HUES6 (cell line): ENCODE measurements around the gene ENDOG.
"Not testable (repeated sequence)": the region's sequence is repeated elsewhere in the genome, so short reads cannot be mapped to it uniquely, and the experiment has no call there.

Experiments
- H3K27ac ChIP-seq: 2 replicates; pipeline ENCODE4 v1.7.0; 2013; ENCODE audit warnings: low read depth, mild to moderate bottlenecking, low read length, inconsistent platforms
- H3K27me3 ChIP-seq: 2 replicates; pipeline ENCODE4 v1.6.1; 2013; ENCODE audit warnings: low read length; ENCODE audit not compliant: control insufficient read depth, insufficient read depth
- H3K36me3 ChIP-seq: 2 replicates; pipeline ENCODE4 v1.6.1; 2013; ENCODE audit warnings: low read length; ENCODE audit not compliant: control insufficient read depth, insufficient read depth
- H3K4me1 ChIP-seq: 2 replicates; pipeline ENCODE4 v1.6.1; 2013; ENCODE audit warnings: low read length; ENCODE audit not compliant: control insufficient read depth, insufficient read depth
- H3K4me3 ChIP-seq: 2 replicates; pipeline ENCODE4 v1.5.1; 2013; ENCODE audit warnings: low read depth, low read length
- H3K9ac ChIP-seq: one replicate; pipeline ENCODE4 v1.6.1; 2013; ENCODE audit warnings: mild to moderate bottlenecking, low read length
- H3K9me3 ChIP-seq: 2 replicates; pipeline ENCODE4 v1.6.1; 2013; ENCODE audit warnings: low read depth, low read length; ENCODE audit not compliant: control insufficient read depth, insufficient read depth

The ENDOG gene

DNA sequence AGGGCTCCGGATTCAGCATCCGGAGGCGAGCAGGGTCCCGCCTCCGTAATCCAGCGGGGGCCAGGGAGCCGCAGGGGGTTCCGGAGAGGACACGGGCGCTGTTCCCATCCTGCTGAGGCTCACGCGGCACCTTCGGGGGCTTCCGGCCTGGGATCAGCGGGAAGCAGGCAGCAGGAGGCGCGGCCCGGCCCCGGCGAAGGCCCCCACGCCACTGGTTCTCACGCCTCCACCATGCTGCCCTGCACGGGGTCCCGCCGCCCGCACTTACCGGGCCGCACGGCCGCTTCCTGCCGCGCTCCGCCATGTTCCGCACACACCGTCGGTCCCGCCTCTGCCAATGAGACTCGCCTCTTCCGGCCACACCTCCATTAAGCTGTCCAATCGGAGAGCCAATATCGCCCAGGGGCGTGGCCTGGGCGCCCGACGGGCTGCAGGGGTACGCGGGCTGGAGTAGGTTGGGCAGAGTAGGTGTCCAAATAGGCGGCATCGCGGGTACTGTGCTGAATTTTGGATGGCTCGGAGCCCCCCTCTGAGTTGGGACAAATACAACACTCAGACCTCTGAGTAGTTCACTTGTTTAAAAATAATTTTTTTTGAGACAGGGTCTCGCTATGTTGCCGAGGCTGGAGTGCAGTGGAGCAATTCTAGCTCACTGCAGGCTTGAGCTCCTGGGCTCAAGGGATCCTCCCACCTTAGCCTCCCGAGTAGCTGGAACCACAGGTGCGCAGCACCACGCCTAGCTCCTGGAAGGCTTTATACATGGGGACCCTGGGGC is 11.4 kb downstream of the ENDOG start, which contains the start of gene SPOUT1:
Gene SPOUT1 (minus strand): TSS at position 318 of the 775 bp plus-strand sequence. CDS start 14 bp downstream, at position 304.
- H3K27ac ChIP-seq: peak within 1 kb of the TSS; percentile 60; the same call in 1 of the 2 replicates
- H3K4me1 ChIP-seq: no peaks in the 10 kb centered on the region
- H3K36me3 ChIP-seq: peaks cover 59% of the 10 kb centered on the region
- peak within 1 kb of the TSS; percentile 82 for H3K4me3 ChIP-seq
- no peaks in the 10 kb centered on the region for H3K27me3 ChIP-seq
- peak within 1 kb of the TSS; percentile 86 for H3K9ac ChIP-seq
- H3K9me3 ChIP-seq: no peaks in the 10 kb centered on the region

DNA sequence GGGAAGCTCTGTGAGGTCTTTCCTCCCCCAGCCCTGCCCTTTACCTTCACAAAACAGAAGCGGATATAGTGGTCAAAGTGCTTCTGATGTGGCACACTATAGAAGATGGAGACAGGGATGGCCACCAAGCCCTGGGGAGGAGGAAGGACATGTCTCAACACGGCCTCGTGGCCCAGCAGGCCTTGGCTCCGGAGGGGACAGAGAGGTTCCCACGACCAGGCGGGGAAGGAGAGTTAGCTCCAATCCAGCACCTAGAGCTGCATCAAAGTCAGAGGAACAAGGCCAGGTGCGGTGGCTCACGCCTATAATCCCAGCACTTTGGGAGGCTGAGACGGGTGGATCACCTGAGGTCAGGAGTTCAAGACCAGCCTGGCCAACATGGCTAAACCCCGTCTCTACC is 15.4 kb downstream of the ENDOG start:
- H3K27me3 ChIP-seq: no peaks in the 10 kb centered on the region
- no peaks in the 10 kb centered on the region for H3K4me1 ChIP-seq
- no peaks in the 10 kb centered on the region for H3K9me3 ChIP-seq
- H3K36me3 ChIP-seq: peaks cover 50% of the 10 kb centered on the region
- no peak overlapping the region for H3K27ac ChIP-seq
- H3K4me3 ChIP-seq: no peak overlapping the region
- no peak overlapping the region for H3K9ac ChIP-seq

- no peak overlapping the region for H3K9ac ChIP-seq
- H3K9me3 ChIP-seq: no peaks in the 10 kb centered on the region
- H3K4me1 ChIP-seq: no peaks in the 10 kb centered on the region
- peaks cover 54% of the 10 kb centered on the region for H3K36me3 ChIP-seq
- H3K4me3 ChIP-seq: no peak overlapping the region
- no peak overlapping the region for H3K27ac ChIP-seq
- no peaks in the 10 kb centered on the region for H3K27me3 ChIP-seq
These were observed 17.2 kb downstream of the ENDOG start for GRCh38 chr9:128835246-128836210.

DNA sequence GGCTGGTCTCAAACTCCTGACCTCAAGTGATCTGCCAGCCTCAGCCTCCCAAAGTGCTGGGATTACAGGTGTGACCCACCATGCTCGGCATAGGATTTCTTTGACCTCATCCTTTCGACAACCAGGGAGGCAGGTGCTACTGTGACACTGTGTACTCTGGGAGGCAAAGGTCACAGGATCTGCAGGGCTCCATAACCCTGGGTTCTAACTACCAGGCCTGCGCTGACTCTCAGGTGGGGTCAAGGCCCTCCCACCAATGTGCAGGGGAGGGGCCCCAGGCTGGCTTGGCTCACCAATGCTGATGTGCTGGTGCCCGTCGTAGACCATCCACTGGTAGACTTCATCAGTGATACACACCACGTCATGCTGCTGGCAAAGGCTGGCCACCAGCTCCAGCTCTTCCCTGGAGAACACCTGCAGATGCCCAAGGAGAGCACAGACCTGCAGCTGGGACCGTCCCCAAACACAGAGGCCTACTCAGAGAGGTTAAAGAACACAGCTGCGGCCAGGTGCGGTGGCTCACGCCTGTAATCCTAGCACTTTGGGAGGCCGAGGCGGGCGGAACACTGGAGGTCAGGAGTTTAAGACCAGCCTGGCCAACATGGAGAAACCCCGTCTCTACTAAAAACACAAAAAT is 18.3 kb downstream of the ENDOG start:
- H3K27me3 ChIP-seq: no peaks in the 10 kb centered on the region
- H3K27ac ChIP-seq: no peak overlapping the region
- peaks cover 59% of the 10 kb centered on the region for H3K36me3 ChIP-seq
- no peak overlapping the region for H3K4me3 ChIP-seq
- H3K9ac ChIP-seq: no peak overlapping the region
- no peaks in the 10 kb centered on the region for H3K9me3 ChIP-seq
- H3K4me1 ChIP-seq: no peaks in the 10 kb centered on the region

- Histone ChIP-seq H3K9ac (no peak overlapping the region), H3K4me1 (no peaks in the 10 kb centered on the region), H3K36me3 (peaks cover 58% of the 10 kb centered on the region), H3K27ac (no peak overlapping the region), H3K9me3 (no peaks in the 10 kb centered on the region), H3K4me3 (no peak overlapping the region), H3K27me3 (no peaks in the 10 kb centered on the region)
These were observed 20.0 kb downstream of the ENDOG start for GRCh38 chr9:128838338-128838737.

DNA sequence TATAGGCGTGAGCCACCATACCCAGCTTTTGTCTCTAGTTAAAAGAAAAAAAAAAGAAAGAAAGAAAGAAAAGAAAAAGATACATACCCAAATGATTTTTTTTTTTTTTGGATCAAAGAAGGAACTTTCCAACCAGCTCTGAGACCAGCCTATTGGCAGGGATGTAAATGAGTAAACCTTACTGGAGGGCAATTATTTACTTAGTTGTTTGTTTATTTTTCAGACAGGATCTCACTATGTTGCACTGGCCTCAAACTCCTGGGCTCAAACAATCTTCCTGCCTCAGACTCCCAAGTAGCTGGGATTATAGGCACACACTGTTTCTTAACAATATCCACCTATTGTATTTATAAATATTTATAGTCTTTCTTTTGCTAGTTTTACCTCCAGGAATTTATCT is 22.2 kb downstream of the ENDOG start:
- Histone ChIP-seq H3K9me3 (no peaks in the 10 kb centered on the region), H3K4me3 (no peak overlapping the region), H3K9ac (no peak overlapping the region), H3K27ac (no peak overlapping the region), H3K27me3 (no peaks in the 10 kb centered on the region), H3K4me1 (peaks cover 4% of the 10 kb centered on the region; the same call in 1 of the 2 replicates), H3K36me3 (peaks cover 43% of the 10 kb centered on the region)

DNA sequence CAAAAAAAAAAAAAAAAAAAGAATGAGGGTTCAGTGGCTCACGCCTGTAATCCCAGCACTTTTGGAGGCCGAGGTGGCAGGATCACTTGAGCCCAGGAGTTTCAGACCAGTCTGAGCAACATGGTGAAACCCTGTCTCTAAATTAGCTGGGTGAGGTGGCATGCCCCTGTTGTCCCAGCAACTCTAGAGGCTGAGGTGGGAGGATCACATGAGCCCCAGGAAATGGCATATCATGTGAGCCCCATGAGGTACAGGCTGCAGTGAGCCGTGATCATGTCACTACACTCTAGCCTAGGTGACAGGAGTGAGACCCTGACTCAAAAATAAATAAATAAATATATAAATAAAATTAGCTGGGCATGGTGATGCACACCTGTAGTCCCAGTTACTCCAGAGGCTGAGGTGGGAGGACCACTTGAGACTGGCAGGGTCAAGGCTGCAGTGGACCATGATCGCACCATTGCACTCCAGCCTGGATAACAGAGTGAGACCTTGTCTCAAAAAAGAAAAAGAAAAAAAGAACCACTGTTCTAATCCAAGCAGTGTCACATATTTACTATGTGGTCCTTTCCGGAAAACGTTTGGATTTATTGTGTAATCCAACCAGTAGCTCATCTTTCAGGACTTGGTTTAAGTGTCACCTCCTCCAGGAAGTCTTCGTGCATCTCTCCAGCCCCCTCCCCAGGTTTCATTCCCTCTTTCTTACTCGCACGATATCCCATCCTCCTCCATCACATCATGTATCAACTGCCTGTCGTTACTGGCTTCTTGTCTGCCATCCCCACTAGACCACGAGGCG is 23.6 kb downstream of the ENDOG start:
- Histone ChIP-seq H3K4me3 (no peak overlapping the region), H3K27ac (no peak overlapping the region), H3K9me3 (no peaks in the 10 kb centered on the region), H3K36me3 (peaks cover 33% of the 10 kb centered on the region), H3K27me3 (no peaks in the 10 kb centered on the region), H3K9ac (no peak overlapping the region), H3K4me1 (peaks cover 7% of the 10 kb centered on the region; the same call in 1 of the 2 replicates)

- peaks cover 25% of the 10 kb centered on the region for H3K36me3 ChIP-seq
- not testable (repeated sequence) for H3K27ac ChIP-seq, H3K9ac ChIP-seq, H3K4me3 ChIP-seq, H3K27me3 ChIP-seq, H3K9me3 ChIP-seq, H3K4me1 ChIP-seq
These were observed 24.9 kb downstream of the ENDOG start for GRCh38 chr9:128843171-128843570.

DNA sequence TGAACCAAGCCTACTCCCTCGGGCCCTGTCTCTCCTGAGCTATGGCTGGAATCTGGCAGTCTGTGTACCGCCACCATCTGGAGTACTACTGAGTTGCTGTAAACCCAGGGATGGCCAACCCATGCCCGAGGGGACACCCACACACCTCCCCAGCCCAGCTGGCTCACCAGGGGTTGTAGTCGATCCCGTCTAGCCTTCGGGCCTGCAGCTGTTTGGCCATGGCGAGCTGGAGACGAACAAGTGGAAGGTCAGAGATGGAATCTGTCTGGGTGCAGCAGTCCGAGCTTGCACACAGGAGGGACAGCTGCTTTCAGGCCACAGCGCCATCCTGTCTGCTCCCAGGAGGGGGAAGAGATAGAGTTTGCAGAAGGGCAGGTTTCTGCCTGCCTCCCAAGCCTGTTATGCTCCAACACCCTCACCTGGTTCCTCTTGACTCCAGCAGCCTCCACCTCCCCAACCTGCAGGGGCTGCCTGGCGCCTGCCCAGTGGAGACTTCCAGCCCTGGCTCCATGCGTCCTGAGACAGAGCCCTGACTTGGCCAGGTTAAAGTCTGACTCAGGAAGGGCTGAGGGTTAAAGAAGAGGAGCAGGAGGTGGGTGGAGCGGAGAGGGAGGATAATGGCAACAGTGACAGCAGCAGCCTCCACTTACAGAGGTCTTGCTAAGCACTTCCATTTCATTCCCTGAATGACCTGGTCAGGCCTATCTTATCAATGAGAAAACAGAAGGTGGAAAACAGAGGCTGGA is 27.1 kb downstream of the ENDOG start:
- H3K9ac ChIP-seq: no peak overlapping the region
- H3K27ac ChIP-seq: no peak overlapping the region

DNA sequence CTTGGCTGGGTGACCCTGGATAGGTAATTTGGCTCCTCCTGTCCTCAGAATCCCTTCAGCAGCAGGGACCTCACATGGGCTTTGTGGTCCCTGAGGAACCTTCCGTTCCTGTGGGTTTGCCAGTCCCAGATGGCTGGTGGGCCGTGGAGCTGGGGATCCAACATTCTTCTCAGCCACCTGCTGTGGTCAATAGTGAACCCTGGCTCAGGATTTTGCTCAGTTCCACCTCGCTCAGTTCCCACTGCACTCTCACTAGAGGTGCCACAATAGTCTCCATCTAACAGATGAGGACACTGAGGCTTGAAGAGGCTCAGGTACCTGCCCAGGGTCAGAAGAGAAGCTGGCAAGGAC is 28.4 kb downstream of the ENDOG start:
- H3K4me3 ChIP-seq: no peak overlapping the region
- no peak overlapping the region for H3K27ac ChIP-seq

More for the DNA sequence above, 27.1 kb downstream of the ENDOG start:
- H3K36me3 ChIP-seq: peaks cover 18% of the 10 kb centered on the region
- no peaks in the 10 kb centered on the region for H3K27me3 ChIP-seq
- H3K4me1 ChIP-seq: peaks cover 7% of the 10 kb centered on the region; the same call in 1 of the 2 replicates
- H3K9me3 ChIP-seq: peaks cover 14% of the 10 kb centered on the region; the same call in 1 of the 2 replicates
- no peak overlapping the region for H3K4me3 ChIP-seq

More for the DNA sequence above, 28.4 kb downstream of the ENDOG start:
- Histone ChIP-seq H3K27me3 (no peaks in the 10 kb centered on the region), H3K36me3 (peaks cover 15% of the 10 kb centered on the region), H3K9me3 (peaks cover 19% of the 10 kb centered on the region; the same call in 1 of the 2 replicates), H3K4me1 (peaks cover 7% of the 10 kb centered on the region; the same call in 1 of the 2 replicates), H3K9ac (no peak overlapping the region)
